GM19467 (cell line): ENCODE data around the gene CDKL5.

Source experiments
- ATAC-seq: cut with Tn5 transposase; IDR thresholded peaks from one replicate; pipeline ENCODE4 v1.9.1; 2021; ENCODE audit warnings: mild to moderate bottlenecking, moderate library complexity; ENCODE audit not compliant: unreplicated experiment

Gene CDKL5

DNA sequence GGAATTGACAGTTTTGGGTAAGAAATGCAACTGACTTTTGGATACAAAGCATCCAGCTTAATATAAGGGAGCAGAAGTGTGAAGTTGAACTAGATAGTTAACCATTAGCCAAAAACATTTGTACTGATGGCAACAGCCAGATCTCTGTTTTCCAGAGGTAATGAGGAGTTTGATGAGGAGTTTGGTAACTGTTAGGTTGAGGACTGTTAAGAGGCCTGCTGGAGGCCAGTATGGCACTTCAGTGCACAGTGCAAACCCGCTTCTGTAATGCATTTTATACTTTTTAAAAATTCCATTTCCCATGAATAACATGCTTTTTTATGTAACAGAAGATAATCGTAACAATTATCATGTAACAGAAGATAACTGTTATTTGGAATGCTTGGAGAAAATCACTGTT lies 30.0 kb downstream of the CDKL5 start:
- ATAC-seq, result no peak

GRCh38 chrX:18457000-18457399 lies 31.6 kb downstream of the CDKL5 start:
- ATAC-seq, result no peak

DNA sequence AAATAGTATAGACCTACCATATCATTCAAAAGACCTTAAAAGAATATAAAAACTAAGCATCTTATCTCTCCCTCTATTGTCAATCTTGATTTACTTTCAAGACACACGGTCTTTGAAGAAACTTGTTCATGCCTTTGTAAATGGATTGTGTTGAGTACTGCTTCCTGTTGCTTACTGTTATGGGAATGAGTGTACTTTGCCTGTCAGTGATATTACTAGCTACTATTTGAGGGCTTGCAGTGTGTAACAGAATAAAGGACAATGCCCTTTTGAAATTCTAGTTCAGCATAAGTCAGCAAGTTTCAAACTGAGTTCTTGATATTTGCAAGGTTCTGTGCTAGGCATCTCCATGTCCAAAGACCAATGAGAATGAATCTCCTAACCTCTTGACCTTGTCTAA lies 36.0 kb downstream of the CDKL5 start:
- ATAC-seq, result no peak

GRCh38 chrX:18464499-18464898 lies 39.1 kb downstream of the CDKL5 start:
- ATAC-seq, result no peak

DNA sequence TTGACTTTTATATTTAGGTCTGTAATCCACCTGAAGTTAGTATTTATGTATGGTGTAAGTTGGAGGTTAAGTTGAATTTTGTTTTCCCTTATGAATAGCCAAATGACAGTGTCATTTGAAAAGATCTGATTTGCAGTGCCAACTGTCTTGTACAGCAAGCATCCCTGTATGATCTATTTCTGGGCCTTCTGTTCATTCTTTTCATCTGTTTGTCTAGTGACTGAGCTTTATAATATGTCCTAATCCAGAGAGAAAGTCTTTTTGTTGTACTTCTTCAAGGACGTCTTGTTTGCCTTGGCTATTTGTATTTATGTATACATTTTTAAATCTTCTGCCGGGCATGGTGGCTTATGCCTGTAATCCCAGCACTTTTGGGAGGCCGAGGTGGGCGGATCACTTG lies 39.6 kb downstream of the CDKL5 start:
- no peak for ATAC-seq

DNA sequence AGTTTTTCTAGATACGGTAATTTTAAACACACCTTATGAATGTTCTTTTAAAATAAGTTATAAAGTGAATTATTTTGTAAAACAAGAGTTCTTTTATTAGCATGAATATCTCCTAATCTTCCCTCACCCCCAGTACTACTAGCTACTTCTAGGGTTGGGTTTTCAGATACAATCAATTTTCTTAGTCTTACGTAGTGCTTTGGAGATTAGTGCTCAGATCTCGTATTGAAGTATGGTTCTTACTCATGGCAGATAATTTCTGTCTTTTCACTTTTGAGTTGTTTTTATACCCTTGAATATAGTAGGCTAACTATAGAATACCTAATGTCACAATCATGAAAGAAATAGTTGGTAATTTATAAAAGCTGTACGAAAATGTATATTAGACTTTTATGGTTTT lies 43.2 kb downstream of the CDKL5 start:
- ATAC-seq, result no peak

- no peak for ATAC-seq
These were observed 45.9 kb downstream of the CDKL5 start for GRCh38 chrX:18471296-18471695.

GRCh38 chrX:18490806-18491555 lies 65.6 kb downstream of the CDKL5 start:
- ATAC-seq, result no peak

GRCh38 chrX:18491587-18492340 lies 66.4 kb downstream of the CDKL5 start:
- ATAC-seq, result no peak

DNA sequence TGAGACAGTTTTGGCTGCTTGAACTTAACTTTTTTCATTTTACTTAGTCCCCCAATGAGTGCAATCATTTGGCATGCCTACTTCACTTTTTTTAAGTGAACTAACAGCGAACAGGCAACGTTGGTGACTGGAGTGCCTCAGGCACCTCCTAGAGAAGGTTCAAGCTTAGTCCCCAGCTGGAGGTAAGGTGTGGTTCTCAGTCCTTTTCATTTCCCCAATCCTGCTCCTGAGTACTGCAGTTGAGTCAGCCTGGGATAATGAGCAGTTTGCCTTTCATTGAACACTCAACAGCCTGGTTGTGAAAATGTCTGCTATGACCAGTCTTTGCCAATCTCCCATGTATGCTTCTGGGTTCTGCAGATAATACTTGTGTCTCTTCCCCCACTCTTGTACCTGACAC lies 109.5 kb downstream of the CDKL5 start:
- no peak for ATAC-seq

GRCh38 chrX:18537068-18537467 lies 111.7 kb downstream of the CDKL5 start:
- no peak for ATAC-seq

DNA sequence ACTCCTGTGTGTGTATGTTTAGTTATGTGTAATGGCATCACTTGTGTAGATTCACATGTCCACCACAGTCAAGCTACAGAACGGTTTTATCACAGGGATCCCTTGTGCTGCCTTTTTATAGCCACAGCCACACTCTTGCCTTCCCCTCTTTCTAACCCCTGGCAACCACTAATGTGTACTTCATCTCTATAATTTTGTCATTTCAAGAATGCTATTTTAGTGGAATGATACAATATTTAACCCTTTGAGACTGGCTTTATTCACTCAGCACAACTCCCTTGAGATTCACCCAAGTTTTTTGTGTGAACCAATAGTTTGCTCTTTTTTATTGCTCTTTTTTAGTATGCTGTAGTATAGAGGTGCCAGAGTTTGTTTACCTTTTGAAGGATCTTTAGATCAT lies 112.1 kb downstream of the CDKL5 start:
- ATAC-seq, result no peak

GRCh38 chrX:18542131-18542530 lies 116.7 kb downstream of the CDKL5 start:
- ATAC-seq, result no peak

GRCh38 chrX:18542905-18543304 lies 117.5 kb downstream of the CDKL5 start:
- ATAC-seq, result no peak

- no peak for ATAC-seq
These were observed 118.3 kb downstream of the CDKL5 start for GRCh38 chrX:18543738-18544137.

GRCh38 chrX:18545771-18546170 lies 120.4 kb downstream of the CDKL5 start:
- ATAC-seq, result no peak

DNA sequence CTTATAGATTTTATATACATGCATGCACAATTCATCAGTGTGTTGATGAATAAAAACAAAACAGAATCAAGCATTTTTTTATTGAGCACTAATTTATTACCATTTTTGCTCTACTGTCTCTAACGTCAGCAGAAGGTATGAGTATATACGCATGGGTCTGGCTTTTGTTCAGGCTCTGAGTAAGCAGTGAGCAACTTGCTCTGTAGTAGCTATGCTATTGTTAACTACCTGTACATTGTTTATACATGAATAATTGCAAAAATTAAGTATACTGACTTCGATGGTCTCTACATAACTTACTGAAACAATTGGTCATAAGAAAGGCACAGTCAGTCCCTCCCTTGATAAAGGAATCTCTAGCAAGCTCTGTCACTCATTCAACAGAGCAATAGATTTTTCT lies 123.6 kb downstream of the CDKL5 start:
- ATAC-seq, result no peak

- ATAC-seq, result no peak
These were observed 124.2 kb downstream of the CDKL5 start for GRCh38 chrX:18549643-18550042.

GRCh38 chrX:18557879-18558278 lies 132.5 kb downstream of the CDKL5 start:
- ATAC-seq, result no peak

- no peak for ATAC-seq
These were observed 133.4 kb downstream of the CDKL5 start for GRCh38 chrX:18558799-18559198.

DNA sequence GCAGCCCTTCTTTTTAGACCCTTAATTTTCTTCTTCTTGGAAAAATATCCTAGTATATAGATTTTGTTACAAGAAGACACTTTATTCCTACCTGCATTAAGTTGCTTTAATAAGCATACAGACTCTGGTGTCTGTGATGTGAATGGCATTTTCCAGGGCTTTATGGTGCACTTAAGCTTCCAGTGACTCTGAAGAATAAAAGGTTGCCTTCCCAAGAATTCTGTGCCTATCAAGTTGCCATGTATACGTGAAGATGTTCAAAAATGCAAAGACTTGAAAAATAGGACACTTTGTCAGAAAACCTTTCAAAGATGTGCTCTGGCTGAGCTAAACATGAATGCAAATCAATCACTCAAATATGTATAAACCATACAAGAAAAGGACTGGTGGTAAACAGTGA lies 135.6 kb downstream of the CDKL5 start:
- ATAC-seq, result no peak

GRCh38 chrX:18565727-18566126 lies 140.3 kb downstream of the CDKL5 start:
- ATAC-seq, result no peak

- no peak for ATAC-seq
These were observed 141.3 kb downstream of the CDKL5 start for GRCh38 chrX:18566748-18567147.
